LoVo (cell line): ENCODE results near the gene DRAM1.
"Not testable (repeated sequence)": the region's sequence is repeated elsewhere in the genome, so short reads cannot be mapped to it uniquely, and the experiment has no call there.

Experiments used
- DNase-seq: peaks from one replicate; pipeline ENCODE4 v3.0.0-alpha.2; 2016; ENCODE audit warnings: low spot score

DRAM1 gene, protein sequence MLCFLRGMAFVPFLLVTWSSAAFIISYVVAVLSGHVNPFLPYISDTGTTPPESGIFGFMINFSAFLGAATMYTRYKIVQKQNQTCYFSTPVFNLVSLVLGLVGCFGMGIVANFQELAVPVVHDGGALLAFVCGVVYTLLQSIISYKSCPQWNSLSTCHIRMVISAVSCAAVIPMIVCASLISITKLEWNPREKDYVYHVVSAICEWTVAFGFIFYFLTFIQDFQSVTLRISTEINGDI

DNA sequence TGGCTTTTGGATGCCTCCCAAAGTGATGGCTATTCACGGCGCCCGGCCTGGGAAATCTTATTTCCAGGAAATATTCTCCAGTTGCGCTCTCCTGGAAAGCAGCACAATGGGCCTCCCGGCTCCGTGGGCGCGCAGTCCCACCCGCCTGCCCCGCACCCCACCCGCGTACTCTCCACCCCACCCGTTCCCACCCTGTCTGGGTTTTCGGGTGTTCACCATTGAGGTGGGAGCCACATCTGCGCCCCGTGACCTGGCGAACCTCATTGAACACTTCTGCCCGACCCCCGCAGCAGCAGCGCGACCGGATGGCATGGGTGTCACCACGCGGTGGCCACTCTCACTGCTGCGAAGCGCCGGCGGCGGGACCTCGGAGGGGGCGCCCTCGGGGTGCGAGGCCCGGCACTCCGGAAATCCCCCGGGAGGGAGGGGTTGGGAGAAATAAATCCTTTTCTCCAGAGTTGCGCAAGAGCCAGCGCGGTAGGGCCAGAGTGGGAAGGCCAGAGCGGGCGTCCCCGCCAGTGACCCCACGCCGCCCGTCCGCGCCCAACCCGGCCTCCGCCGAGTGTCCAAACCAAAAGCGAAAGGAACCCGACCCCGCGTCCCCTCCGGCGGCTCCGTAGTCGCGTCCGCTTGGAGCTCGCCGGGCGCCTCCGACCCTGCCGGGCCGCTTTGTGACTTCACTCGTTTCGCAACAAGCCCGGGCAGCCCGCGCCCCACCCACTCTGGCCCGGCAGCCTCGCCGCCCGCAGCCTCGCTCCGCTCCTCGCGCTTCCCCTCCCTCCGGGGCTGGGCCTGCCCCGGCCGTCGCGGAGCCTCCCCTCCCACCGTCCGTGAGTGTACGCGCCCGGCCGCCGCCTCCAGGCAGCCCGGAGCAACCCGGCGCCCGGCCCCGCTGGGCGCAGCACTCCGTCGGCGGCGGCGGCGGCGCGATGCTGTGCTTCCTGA lies at the start of gene DRAM1:
Gene DRAM1 (plus strand): TSS at position 720 of the 945 bp plus-strand sequence. CDS start 210 bp downstream, at position 930.
- peak; percentile 95 for DNase-seq

DNA sequence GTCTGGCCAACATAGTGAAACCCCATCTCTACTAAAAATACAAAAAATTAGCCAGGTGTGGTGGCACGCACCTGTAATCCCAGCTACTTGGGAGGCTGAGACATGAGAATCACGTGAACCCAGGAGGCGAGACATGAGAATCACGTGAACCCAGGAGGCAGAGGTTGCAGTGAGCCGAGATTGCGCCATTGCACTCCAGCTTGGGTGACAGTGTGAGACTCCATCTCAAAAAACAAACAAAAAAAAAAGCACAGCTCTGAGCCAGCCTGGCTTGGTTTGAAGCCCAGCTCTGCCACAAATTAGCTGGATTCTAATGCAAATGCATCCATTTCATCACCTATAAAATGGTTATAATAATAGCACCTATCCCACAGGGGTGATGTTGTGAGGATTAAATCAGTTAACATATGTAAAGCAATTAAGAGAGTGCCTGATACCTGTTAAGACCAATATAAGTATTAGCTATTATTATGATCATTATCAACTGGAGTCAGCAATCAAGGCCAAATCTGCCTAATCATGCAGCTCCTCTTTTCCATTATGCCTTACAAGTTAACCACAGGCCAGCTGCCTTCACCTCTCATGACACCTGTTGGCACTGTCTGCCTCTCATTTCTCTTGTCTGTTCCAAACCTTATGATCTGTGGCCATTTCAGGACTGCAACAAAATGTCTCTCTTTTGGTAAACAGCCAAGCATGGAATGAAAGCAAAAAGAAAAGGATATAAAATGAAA lies 48.8 kb upstream of the DRAM1 start:
- no peak for DNase-seq

DNA sequence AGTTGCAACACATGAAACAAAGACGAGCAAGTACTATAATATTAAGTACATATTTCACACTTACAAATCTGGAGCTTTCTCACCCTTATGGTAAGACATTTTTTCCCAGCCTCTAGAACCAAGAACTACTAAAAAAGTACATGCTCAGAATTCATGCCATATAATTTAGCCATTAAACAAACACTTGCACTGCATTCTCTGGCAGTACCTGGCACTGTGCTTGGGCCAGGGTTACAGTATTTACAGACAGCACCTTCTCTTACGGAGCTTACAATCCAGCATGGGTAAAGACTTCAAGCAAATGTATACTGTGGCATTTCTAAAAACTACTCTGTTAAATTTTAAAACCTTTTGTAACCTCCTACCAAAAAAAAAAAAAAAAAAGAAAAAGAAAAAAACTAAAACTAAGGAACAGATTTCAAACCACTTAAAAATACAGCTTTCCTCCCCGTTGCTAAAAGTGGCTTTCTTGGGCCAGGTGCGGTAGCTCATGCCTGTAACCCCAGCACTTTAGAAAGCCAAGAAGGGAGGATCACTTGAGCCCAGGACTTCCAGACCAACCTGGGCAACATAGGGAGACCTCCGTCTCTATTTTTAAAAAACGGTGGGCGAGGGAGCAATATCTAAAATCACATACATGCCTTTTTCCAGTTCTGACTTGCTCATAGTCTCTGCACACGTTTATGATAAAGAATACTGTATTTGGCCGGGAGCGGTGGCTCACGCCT lies 47.6 kb upstream of the DRAM1 start:
- DNase-seq, result peak; percentile 4

DNA sequence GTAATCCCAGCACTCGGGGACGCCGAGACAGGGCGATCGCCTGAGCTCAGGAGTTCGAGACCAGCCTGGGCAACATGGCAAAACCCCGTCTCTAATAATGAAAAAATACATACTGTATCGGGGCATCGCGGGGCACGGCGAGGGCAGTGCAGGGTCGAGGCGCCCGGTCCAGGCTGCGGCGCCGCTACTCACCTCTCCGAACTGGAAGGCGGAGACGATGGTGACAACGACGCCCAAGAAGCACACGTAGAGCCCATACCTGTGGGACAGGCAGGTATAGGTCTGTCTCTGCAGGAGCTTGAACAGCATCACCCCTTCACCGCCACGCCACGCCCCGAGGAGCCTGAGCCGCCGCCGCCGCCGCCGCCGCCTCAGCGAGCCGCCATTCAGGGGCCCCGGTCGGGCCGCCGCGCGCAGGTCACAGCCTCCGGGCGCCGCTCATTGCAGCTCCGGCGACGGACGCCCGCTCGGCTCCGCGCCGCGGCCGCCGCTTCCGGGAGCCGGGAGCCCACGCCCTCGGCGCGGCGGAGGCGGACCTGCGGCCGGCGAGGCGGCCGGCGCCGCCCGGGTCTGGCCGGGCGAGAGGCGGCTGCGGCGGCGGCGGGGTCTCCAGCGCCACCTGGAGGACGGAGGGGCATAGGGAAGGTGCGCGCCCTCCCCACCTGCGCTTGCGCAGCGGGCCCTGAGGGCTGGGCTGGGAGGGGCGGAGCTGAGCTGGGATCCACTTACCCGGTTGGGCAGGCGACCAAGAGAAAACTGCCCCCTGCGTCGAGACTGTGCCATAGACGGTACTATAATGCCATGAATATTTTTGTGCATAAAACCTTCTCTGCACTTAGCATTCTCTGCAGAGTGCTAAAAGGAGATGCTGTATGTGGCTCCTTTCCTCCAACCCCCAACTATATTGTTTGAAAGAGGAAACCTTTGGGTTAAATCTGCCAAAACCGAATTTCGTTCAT lies 46.7 kb upstream of the DRAM1 start, which contains the start of gene GNPTAB:
Gene GNPTAB (minus strand): TSS at position 593 of the 959 bp plus-strand sequence. CDS start 284 bp downstream, at position 309.
- peak; percentile 96 for DNase-seq

DNA sequence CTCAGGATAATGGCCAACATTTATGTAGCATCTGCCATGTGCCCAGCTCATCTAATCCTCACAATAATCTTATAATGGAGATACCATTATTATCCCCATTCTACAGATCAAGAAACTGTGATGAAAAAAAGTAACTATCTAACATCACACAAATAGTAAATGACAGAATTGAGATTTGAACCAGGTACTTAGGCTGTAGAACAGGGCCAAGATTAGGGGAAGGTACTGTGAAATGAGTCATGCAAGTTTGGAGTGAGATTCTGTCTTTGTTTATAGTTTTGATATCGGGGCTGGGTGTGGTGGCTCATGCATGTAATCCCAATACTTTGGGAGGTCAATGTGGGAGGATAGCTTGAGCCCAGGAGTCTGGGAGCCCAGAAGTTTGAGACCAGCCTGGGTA lies 45.4 kb upstream of the DRAM1 start:
- no peak for DNase-seq

DNA sequence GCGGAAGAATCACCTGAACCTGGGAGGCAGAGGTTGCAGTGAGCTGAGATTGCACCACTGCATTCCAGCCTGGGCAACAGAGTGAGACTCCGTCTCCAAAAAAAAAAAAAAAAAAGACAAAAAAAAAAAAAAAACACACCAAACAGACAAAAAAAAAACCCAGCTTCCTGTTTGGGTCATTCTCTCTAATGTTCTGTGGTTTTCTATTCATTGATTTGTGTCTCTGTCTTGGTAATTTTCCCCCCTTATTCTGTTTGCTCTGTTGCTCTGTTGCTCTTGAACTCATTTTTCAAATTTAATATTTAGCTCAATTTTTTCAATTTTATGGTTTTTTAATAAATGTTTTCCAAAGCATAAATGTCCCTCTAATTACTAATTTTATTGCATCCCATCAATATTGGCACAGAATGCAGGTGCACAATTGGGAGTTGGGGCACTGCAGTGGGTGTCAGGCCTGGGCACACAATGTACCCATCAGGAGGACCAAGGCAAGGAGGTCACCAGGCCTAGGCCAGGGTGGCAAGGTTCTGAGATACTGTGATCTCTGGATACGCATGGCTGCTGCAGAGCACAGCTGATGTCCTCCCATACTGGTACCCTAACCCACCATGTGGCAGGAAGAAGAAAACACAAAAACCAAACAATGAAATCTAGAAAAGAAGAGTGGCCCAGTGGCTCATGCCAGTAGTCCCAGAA lies 38.6 kb upstream of the DRAM1 start:
- no peak for DNase-seq

DNA sequence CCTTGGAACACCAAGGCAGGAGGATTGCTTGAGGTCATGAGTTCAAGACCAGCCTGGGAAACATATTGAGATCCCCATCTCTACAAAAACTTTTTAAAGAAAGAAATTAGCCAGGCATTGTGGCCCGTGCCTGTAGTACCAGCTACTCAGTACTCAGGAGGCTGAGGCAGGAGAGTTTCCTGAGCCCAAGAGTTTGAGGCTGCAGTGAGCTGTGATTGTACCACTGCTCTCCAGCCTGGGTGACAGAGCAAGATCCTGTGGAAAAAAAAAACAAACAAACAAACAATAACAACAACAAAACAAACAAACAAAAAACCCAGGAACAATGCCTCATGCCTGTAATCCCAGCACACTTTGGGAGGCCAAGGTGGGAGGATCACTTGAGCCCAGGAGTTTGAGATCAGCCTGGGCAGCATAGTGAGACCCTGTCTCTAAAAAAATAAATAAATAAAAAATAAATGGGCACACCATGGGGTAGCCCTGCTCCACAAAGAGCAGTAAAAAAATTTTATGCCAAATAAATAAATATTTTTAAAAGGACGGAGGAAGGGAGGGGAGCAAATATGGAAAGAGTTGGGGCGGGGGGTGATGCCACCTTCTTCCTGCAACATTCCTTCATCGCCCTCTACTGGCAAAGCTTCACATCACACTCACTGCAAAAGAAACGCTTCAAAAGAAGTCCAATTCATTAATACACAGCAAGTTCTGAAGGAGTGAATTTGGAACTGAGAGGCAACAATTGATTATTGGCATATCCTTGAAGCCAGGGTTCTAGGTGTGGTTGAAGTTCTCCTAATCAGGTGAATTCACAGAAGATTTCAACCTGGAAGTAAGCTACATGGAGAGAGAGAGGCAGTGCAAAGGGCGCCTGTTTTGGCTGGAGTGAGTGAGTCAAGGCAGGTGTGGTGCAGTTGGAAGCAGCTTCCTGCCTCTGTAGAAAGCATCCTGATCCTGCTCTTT lies 37.8 kb upstream of the DRAM1 start:
- peak; percentile 74 for DNase-seq

DNA sequence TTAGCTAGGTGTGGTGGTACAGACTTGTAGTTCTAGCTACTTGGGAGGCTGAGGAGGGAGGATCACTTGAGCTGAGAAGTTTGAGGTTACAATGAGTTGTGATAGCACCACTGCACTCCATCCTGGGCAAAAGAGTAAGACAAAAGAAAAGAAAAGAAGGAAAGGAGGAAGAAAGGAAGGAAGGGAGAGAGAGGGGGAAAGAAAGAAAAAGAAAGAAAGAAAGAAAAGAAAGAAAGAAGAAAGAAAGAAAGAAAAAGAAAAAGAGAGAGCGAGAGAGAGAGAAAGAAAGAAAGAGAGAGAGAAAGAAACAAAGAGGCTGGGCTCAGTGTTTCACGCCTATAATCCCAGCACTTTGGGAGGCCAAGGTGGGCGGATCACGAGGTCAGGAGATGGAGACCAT lies 36.3 kb upstream of the DRAM1 start:
- DNase-seq, result no peak

DNA sequence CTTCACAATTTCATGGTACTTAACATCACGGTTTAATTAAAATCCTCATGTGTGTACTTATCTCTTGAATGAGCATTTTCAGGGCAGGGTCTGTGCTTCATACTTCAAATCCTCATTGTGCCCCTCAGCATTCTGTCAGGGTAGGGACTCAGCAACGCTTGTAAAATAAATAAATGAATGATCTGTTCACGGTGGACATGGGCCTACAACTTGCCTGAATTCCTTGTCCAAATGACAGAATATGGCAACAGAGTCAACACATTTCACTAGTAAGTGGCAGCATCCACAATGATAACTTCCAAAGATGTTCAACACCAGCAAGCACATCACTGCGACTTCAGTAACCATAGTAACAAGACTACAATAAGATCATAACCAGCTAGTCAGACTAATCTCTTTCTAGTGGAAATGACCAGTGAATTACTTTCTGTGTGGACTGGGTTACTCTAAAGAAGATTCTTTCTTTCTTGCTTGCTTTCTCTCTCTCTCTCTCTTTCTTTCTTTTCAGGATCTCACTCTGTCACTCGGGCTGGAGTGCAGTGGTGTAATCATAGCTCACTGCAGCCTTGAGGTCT lies 32.2 kb upstream of the DRAM1 start:
- DNase-seq, result no peak

DNA sequence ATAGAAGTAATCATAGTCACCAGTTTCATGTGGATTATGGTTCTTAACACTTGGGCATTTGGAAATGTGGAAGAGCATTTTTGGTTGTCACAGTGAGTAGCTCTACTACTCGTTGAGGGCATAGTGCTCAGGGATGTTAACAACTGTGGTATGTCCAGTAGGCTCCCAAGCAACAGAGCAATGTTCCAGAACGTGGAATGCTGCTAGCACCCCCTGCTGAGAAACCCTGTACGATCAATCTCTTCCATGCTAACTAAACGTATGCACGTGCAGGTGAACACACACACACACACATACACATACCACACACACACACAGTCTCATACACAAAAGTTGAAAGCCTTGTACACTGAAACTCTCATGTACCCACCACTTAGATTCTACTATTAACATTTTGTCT lies 30.1 kb upstream of the DRAM1 start:
- no peak for DNase-seq

DNA sequence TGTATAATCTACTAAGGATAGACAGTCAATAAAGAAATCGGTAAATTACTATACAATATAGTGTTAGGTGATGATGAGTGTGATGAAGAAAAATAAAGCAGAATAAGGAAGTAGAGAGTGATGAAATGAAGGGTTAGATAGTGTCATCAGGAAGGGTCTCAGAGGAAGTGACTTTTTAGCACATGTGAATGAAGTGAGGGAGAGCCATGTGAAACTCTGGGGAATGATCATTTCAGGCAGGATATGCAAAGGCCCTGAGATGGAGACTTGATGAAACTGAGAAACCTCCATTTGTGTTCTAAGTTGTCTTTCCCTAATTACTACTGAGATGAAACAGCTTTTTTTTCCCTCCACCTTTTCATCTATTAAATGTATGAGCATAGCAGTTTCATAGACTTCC lies 27.2 kb upstream of the DRAM1 start:
- no peak for DNase-seq

DNA sequence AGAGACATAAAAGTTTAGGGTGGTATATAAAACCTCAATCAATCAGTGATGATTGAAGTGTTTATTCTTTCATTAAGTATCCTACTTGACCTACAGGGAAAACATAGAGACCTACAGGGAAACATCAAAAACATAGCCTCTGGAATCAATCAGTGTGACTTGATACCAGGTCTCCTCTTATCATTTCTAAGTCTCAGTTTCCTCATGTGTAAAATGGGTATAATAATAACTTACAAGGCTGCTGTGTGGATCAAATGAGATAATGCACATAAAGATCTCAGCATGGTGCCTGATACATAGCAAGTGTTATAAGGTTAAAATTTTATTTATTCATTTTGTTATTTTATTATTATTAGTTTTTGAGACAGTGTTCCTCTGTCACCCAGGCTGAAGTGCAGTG lies 24.4 kb upstream of the DRAM1 start:
- no peak for DNase-seq

DNA sequence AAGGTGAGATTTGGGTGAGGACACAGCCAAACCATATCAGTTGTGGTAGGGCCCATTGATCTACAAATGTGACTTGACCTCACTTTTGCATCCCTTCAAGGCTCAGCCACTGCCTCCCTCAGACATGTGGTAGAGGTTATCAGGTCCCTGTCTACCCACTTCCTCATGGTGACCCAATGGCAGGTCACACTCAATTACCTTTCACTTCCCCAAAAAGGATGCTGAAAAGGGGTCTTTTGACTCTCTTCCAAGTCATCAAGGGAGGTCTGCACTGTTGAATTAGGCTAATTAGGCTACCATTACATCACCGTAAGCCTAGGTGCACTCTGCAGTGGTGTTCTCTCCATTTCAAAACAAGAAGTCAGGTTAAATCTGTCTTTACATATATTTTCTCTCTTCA lies 22.6 kb upstream of the DRAM1 start:
- DNase-seq, result no peak

DNA sequence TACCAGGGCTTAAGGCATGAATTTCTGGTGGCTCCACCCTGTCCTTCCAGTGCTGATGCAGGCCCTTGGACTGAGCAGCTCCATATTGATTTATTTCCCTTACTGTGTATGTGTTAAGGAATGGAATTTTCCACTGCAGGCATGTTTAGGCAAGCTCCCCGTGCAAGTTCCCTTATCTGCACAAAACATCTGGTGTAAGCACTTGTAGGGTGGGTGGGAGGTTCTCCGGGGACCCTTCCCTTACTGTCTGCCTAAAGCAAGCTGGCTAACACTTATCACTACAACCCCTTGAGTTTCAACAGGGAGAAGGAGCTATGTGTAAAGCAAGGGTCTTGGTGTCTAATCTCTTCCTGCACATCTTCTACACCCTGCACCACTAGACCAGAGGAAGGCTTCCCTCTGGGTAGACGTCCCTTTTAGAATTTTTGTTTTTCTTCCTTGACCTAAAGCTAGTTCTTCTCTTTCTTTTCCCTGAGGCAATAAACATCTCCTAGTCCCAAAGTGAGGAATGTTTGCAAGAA lies 22.0 kb upstream of the DRAM1 start:
- no peak for DNase-seq

DNA sequence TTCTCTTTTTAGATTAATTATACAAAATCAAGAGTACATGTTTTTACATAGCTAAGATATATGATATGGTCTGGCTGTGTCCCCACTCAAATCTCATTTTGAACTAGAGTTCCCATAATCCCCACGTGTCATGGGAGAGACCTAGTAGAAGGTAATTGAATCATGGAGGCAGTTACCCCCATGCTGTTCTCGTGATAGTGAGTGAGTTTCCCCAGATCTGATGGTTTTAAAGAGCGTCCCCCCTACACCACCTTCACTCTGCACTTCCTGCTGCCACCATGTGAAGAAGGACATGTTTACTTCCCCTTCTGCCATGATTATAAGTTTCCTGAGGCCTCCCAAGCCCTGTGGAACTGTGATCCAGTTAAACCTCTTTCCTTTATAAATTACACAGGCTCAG lies 21.4 kb upstream of the DRAM1 start:
- no peak for DNase-seq

DNA sequence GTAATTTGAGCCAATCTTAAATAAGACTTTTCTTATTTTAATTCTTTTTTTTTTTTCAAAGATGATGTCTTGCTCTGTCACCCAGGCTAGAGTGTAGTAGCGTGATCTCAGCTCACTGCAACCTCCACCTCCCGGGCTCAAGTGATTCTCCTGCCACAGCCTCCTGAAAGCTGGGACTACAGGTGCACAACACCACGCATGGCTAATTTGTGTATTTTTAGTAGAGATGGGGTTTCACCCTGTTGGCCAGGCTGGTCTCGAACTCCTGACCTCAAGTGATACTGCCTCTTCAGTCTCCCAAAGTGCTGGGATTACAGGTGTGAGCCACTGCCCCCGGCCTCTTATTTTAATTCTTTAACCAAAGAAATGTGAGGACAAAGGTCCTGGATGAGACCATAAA lies 20.8 kb upstream of the DRAM1 start:
- DNase-seq, result not testable (repeated sequence)

DNA sequence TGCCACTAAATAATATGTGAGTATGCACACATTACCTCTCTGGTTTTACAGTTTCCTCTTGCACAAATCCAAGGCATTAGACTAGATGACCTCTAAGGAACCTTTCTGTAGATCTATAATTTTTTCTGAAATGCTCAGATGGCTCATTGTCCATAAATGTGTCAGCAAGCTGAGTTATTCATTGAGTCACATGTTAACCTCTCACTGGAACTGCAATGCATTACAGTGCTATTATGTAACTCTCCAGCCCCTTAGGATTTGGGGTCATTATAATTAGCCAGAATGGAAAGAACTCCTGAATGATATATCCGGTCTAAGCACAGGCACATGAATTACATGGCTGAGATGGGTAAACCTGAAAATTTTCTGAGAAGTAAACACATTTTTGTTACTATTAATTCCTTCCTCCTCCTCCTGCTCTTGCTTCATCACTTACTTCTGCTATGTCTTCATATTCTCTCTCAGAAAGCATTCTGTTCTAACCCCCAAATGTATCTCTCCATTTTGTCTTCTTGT lies 20.3 kb upstream of the DRAM1 start:
- DNase-seq, result peak; percentile 16

DNA sequence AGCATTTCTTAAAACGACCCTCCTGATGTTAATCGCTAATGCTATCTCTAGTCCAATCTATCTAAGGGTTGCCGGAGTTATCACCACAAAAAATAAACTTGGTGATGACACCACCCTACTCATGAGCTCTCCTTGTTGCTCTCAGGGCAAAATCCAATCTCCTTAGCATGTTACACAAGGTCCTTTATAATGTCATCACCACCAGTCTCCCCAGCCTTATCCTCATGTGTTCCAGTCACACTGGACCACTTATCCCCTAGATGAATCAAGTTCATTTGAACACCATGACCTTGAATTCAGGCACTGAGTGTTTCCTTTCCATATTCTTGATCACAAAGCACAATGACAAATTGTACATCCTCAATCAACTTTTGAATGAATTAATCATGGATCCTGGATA lies 19.0 kb upstream of the DRAM1 start:
- no peak for DNase-seq
